SK-N-SH (cell line): Measurements from ENCODE around the gene AUTS2. TPM values are rescaled to one million over a fixed set of nuclear protein-coding genes. Genes with fewer than 3 reads are reported as not detected.

Source experiments
- CTCF ChIA-PET: fragments of 300-600, 350-600 bp; formaldehyde crosslinking; extraction: SDS; loops from one replicate; lab custom pipeline; 2021; lab: Yijun Ruan, JAX
- POLR2A ChIA-PET: fragments of 350-600 bp; sonication (Branson Sonifier 250); formaldehyde crosslinking; extraction: SDS; loops from one replicate; lab custom pipeline; 2020; ENCODE audit warnings: antibody characterized with exemption, inconsistent platforms; lab: Yijun Ruan, JAX
- DNase-seq: peaks from one replicate; pipeline ENCODE4 v3.0.0; 2012
- H2AFZ ChIP-seq: fragments of 200-600 bp; sonication (generic); 2 replicates; pipeline ENCODE4 v1.8.1; 2016; ENCODE audit warnings: antibody characterized with exemption, mild to moderate bottlenecking, low read depth
- H3F3A ChIP-seq: fragments of 200-600 bp; sonication (generic); replicated peaks from 2 replicates; pipeline ENCODE3; 2016; ENCODE audit warnings: antibody characterized with exemption, mild to moderate bottlenecking; ENCODE audit not compliant: insufficient read depth
- H3K27ac ChIP-seq, 2 experiments: fragments of 200-500 bp in 1 of 2; fragments of 200-600 bp in 1 of 2; sonication (Bioruptor generic) in 1 of 2; sonication (generic), shearing (Covaris generic) in 1 of 2; 2 replicates each; pipeline versions ENCODE4 v1.5.1 to v1.6.1; 2014 to 2016; ENCODE audit warnings: low read depth in 2 of 2, inconsistent platforms in 1 of 2, low read length in 1 of 2, mild to moderate bottlenecking in 1 of 2, mixed read lengths in 1 of 2
- H3K27me3 ChIP-seq: fragments of 200-600 bp; sonication (generic), shearing (Covaris generic); 2 replicates; pipeline ENCODE4 v1.6.1; 2016; ENCODE audit warnings: mixed run types; ENCODE audit not compliant: insufficient read depth
- H3K36me3 ChIP-seq, 2 experiments: fragments of 200-500 bp in 1 of 2; fragments of 200-600 bp in 1 of 2; sonication (Bioruptor generic) in 1 of 2; sonication (generic) in 1 of 2; replicated peaks in 1 of 2; 2 replicates each; pipeline versions ENCODE3 to v1.5.1; 2014 to 2016; ENCODE audit warnings: low read length in 1 of 2, mild to moderate bottlenecking in 1 of 2; ENCODE audit not compliant: insufficient read depth in 2 of 2, control insufficient read depth in 1 of 2
- H3K4me1 ChIP-seq, 2 experiments: fragments of 200-500 bp in 1 of 2; fragments of 200-600 bp in 1 of 2; sonication (Bioruptor generic) in 1 of 2; sonication (generic), shearing (Covaris generic) in 1 of 2; 2 replicates each; pipeline versions ENCODE4 v1.5.1 to v1.6.1; 2014 to 2016; ENCODE audit warnings: low read depth in 1 of 2, low read length in 1 of 2, mixed run types in 1 of 2; ENCODE audit not compliant: insufficient read depth in 2 of 2, control insufficient read depth in 1 of 2
- H3K4me2 ChIP-seq: fragments of 200-600 bp; sonication (generic), shearing (Covaris generic); 2 replicates; pipeline ENCODE4 v1.6.1; 2017; ENCODE audit warnings: mixed run types
- H3K4me3 ChIP-seq, 2 experiments: fragments of 200-500 bp in 1 of 2; fragments of 200-600 bp in 1 of 2; sonication (Bioruptor generic) in 1 of 2; sonication (generic), shearing (Covaris generic) in 1 of 2; 2 replicates each; pipeline versions ENCODE4 v1.5.1 to v1.8.1; 2014 to 2016; ENCODE audit warnings: low read depth in 2 of 2, inconsistent platforms in 1 of 2, low read length in 1 of 2, mild to moderate bottlenecking in 1 of 2, mixed read lengths in 1 of 2, moderate library complexity in 1 of 2
- H3K79me2 ChIP-seq: fragments of 200-600 bp; sonication (generic); 2 replicates; pipeline ENCODE4 v1.8.1; 2017; ENCODE audit warnings: mild to moderate bottlenecking; ENCODE audit not compliant: insufficient read depth
- H3K9ac ChIP-seq: fragments of 200-600 bp; sonication (generic); 2 replicates; pipeline ENCODE4 v1.6.1; 2017; ENCODE audit warnings: mixed run types
- H3K9me2 ChIP-seq: fragments of 200-600 bp; sonication (generic); 2 replicates; pipeline ENCODE4 v1.6.1; 2017; ENCODE audit warnings: mixed run types
- H3K9me3 ChIP-seq: fragments of 200-600 bp; sonication (generic); 2 replicates; pipeline ENCODE4 v1.6.1; 2017; ENCODE audit warnings: mixed run types, mild to moderate bottlenecking, moderate library complexity
- H4K20me1 ChIP-seq: fragments of 200-600 bp; sonication (generic); 2 replicates; pipeline ENCODE4 v1.6.1; 2017; ENCODE audit warnings: mild to moderate bottlenecking, mixed run types; ENCODE audit not compliant: insufficient read depth
- CHD2 ChIP-seq: fragments of 150-350 bp; IDR thresholded peaks from 2 replicates; pipeline ENCODE4 v1.6.1; 2018; ENCODE audit warnings: low read length; ENCODE audit not compliant: partially characterized antibody
- ELF1 ChIP-seq: IDR thresholded peaks from 2 replicates; pipeline ENCODE4 v1.4.0; 2012
- GABPA ChIP-seq: IDR thresholded peaks from 2 replicates; pipeline ENCODE4 v1.4.0; 2012; ENCODE audit warnings: low read depth, mild to moderate bottlenecking
- JUND ChIP-seq: IDR thresholded peaks from 2 replicates; pipeline ENCODE4 v1.4.0; 2012
- NFIC ChIP-seq: IDR thresholded peaks from 2 replicates; pipeline ENCODE4 v1.4.0; 2012; ENCODE audit warnings: borderline replicate concordance
- NRF1 ChIP-seq: IDR thresholded peaks from 2 replicates; pipeline ENCODE4 v1.6.1; 2012; ENCODE audit warnings: low read depth, mild to moderate bottlenecking, low read length
- RCOR1 ChIP-seq: fragments of 150-350 bp; IDR thresholded peaks from 2 replicates; pipeline ENCODE4 v1.6.1; 2017; ENCODE audit warnings: antibody characterized with exemption, low read length
- RFX5 ChIP-seq: IDR thresholded peaks from 2 replicates; pipeline ENCODE4 v1.6.1; 2012; ENCODE audit warnings: mild to moderate bottlenecking, improper control_type of control experiment, low read length
- TAF1 ChIP-seq: IDR thresholded peaks from 2 replicates; pipeline ENCODE4 v1.6.1; 2012; ENCODE audit warnings: low read depth, mild to moderate bottlenecking, low read length, moderate library complexity, borderline replicate concordance
- TEAD4 ChIP-seq: IDR thresholded peaks from 2 replicates; pipeline ENCODE4 v1.4.0; 2012; ENCODE audit warnings: mild to moderate bottlenecking, borderline replicate concordance; ENCODE audit not compliant: insufficient read depth
- YY1 ChIP-seq: IDR thresholded peaks from 2 replicates; pipeline ENCODE4 v1.4.0; 2012; ENCODE audit warnings: low read depth, mild to moderate bottlenecking
- WGBS: methylation state at CpG from one replicate; pipeline ENCODE4 v1.1.6; 2017; ENCODE audit warnings: low lambda C conversion rate; 5-methylcytosine and 5-hydroxymethylcytosine counted together
- polyA plus RNA-seq, 3 experiments: library from polyadenylated mRNA; depleted of rRNA; stranded (reverse); fragments of >200 nt; gene quantifications; 2 replicates each; pipeline ENCODE4 v1.2.3, GENCODE V29; 2012
- TF ChIP-seq, protein P1 (sequence below): fragments of 150-350 bp; IDR thresholded peaks from 2 replicates; pipeline ENCODE4 v1.6.1; 2017; ENCODE audit warnings: antibody characterized with exemption, low read length, low read depth, borderline replicate concordance
- TF ChIP-seq, protein P2 (sequence below): IDR thresholded peaks from 2 replicates; pipeline ENCODE4 v1.6.1; 2012; ENCODE audit warnings: mild to moderate bottlenecking, low read depth, low read length, moderate library complexity
- TF ChIP-seq, protein P3 (sequence below): IDR thresholded peaks from 2 replicates; pipeline ENCODE4 v1.4.0; 2012; ENCODE audit warnings: low read depth, borderline replicate concordance

AUTS2 gene
- polyA plus RNA-seq, 1 of the 3 experiments (the other 2 are of a cell fraction), result 15.6 TPM

DNA sequence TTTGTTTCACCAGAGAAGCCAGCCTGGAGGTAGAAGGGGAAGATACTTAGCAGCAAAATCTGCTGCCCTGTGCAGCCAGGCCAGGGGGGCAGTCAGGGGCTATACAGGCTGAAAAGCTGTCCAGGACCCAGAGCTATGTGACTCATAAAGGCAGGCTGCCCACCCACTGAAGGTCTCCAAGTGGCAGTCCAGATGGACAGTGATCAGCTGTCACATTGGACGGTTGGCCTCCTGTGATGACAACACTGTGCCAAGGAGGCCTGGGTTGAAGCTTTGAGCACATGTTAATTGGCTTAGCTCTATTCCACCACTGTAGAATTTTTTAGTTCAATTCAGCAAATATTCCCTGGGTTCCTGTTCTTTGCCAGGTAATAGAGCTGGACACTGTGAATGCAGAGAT is 956.4 kb downstream of the AUTS2 start:
- WGBS, result 100% methylated on average over 1 of the region's 1 CpG
- H3K9ac ChIP-seq, result no peak overlapping the region
- H3K9me2 ChIP-seq, result no peaks in the 10 kb centered on the region
- no peak overlapping the region for H3K4me2 ChIP-seq
- DNase-seq, result no peak
- no peak overlapping the region for H3K4me3 ChIP-seq
- no peaks in the 10 kb centered on the region for H4K20me1 ChIP-seq
- no peak overlapping the region for H3K27ac ChIP-seq
- TF ChIP-seq, protein P1, sequence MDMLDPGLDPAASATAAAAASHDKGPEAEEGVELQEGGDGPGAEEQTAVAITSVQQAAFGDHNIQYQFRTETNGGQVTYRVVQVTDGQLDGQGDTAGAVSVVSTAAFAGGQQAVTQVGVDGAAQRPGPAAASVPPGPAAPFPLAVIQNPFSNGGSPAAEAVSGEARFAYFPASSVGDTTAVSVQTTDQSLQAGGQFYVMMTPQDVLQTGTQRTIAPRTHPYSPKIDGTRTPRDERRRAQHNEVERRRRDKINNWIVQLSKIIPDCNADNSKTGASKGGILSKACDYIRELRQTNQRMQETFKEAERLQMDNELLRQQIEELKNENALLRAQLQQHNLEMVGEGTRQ, result no peak
- no peak for TF ChIP-seq YY1
- TF ChIP-seq ELF1, result no peak
- TF ChIP-seq RFX5, result no peak
- no peak for TF ChIP-seq RCOR1
- TF ChIP-seq, protein P2, sequence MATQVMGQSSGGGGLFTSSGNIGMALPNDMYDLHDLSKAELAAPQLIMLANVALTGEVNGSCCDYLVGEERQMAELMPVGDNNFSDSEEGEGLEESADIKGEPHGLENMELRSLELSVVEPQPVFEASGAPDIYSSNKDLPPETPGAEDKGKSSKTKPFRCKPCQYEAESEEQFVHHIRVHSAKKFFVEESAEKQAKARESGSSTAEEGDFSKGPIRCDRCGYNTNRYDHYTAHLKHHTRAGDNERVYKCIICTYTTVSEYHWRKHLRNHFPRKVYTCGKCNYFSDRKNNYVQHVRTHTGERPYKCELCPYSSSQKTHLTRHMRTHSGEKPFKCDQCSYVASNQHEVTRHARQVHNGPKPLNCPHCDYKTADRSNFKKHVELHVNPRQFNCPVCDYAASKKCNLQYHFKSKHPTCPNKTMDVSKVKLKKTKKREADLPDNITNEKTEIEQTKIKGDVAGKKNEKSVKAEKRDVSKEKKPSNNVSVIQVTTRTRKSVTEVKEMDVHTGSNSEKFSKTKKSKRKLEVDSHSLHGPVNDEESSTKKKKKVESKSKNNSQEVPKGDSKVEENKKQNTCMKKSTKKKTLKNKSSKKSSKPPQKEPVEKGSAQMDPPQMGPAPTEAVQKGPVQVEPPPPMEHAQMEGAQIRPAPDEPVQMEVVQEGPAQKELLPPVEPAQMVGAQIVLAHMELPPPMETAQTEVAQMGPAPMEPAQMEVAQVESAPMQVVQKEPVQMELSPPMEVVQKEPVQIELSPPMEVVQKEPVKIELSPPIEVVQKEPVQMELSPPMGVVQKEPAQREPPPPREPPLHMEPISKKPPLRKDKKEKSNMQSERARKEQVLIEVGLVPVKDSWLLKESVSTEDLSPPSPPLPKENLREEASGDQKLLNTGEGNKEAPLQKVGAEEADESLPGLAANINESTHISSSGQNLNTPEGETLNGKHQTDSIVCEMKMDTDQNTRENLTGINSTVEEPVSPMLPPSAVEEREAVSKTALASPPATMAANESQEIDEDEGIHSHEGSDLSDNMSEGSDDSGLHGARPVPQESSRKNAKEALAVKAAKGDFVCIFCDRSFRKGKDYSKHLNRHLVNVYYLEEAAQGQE, result no peak
- TF ChIP-seq TAF1, result no peak
- no peak for TF ChIP-seq GABPA
- TF ChIP-seq NFIC, result no peak
- TF ChIP-seq JUND, result no peak
- TF ChIP-seq, protein P3, sequence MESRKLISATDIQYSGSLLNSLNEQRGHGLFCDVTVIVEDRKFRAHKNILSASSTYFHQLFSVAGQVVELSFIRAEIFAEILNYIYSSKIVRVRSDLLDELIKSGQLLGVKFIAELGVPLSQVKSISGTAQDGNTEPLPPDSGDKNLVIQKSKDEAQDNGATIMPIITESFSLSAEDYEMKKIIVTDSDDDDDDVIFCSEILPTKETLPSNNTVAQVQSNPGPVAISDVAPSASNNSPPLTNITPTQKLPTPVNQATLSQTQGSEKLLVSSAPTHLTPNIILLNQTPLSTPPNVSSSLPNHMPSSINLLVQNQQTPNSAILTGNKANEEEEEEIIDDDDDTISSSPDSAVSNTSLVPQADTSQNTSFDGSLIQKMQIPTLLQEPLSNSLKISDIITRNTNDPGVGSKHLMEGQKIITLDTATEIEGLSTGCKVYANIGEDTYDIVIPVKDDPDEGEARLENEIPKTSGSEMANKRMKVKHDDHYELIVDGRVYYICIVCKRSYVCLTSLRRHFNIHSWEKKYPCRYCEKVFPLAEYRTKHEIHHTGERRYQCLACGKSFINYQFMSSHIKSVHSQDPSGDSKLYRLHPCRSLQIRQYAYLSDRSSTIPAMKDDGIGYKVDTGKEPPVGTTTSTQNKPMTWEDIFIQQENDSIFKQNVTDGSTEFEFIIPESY, result no peak
- TF ChIP-seq, all 33 proteins: peak for 0
- Histone ChIP-seq H3F3A (no peaks in the 10 kb centered on the region), H3K9me3 (no peaks in the 10 kb centered on the region), H2AFZ (no peak overlapping the region), H3K4me1 (peaks cover 0 to 20% of the 10 kb centered on the region in 2 experiments; a peak in 1 of 4 replicates), H3K36me3 (no peaks in the 10 kb centered on the region), H3K79me2 (no peaks in the 10 kb centered on the region), H3K27me3 (no peaks in the 10 kb centered on the region)
- ChIA-PET CTCF (no interaction called here), POLR2A (no interaction called here)

DNA sequence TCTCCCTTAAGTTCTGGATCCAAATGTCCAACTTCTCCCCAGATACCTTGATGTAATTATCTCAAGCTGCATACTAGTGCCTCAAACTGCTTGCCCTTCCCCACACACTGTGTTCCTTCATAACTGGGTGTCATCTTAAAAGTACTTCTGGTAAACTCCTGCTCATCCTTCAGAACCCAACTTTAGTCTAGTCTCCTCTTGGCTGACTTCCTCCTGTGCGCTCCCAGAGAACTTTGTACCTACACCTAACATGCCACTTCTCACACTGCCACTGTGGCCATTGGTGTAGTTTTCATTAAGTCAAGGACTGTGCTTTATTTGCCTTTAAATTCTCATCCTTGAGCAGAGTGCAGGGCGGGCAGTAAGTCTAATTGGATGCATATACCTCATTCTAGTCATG is 958.5 kb downstream of the AUTS2 start:
- H3K79me2 ChIP-seq, result no peaks in the 10 kb centered on the region
- POLR2A ChIA-PET, result interaction anchor here (1.1 kb wide), 1 partner anchor 436 kb away, joined by 3 read pairs; no protein-coding TSS in a partner anchor
- H3K36me3 ChIP-seq, result no peaks in the 10 kb centered on the region
- H3K9me3 ChIP-seq, result no peaks in the 10 kb centered on the region
- no peak overlapping the region for H3K4me3 ChIP-seq
- H3K4me2 ChIP-seq, result no peak overlapping the region
- H3F3A ChIP-seq, result no peaks in the 10 kb centered on the region
- TF ChIP-seq ELF1 (no peak), NRF1 (no peak), CHD2 (no peak), TEAD4 (no peak)
- H3K27me3 ChIP-seq, result no peaks in the 10 kb centered on the region
- CTCF ChIA-PET, result interaction anchor here (1.3 to 2.1 kb wide), 3 partner anchors 24 to 141 kb away, joined by 3 to 14 read pairs (median 4); no protein-coding TSS in a partner anchor
- DNase-seq, result no peak
- H3K4me1 ChIP-seq, result peaks cover 0 to 20% of the 10 kb centered on the region in 2 experiments; a peak in 1 of 4 replicates
- H2AFZ ChIP-seq, result no peak overlapping the region
- no peaks in the 10 kb centered on the region for H4K20me1 ChIP-seq
- WGBS, result 68% methylated on average over 2 of the region's 2 CpGs
- H3K9ac ChIP-seq, result no peak overlapping the region
- no peaks in the 10 kb centered on the region for H3K9me2 ChIP-seq
- peak overlapping the region in 1 of 2 experiments; percentile 69; a peak in 2 of 4 replicates for H3K27ac ChIP-seq
